Gastrocnemius medialis (tissue), 4 donors: Measurements from ENCODE around the gene DENR.

Experiments
- POLR2A ChIP-seq, 2 donors: fragments of 450-650 bp; IDR thresholded peaks; one replicate each; pipeline ENCODE4 v1.6.1; 2017; ENCODE audit warnings: antibody characterized with exemption in 2 of 2, mild to moderate bottlenecking in 2 of 2, moderate library complexity in 2 of 2
- TF ChIP-seq, protein P1 (sequence below), 5 experiments: fragments of 450-650 bp in 3 of 5; fragments of 200-600 bp in 2 of 5; sonication (generic) in 2 of 5; IDR thresholded peaks in 4 of 5; conservative IDR thresholded peaks in 1 of 5; 1 replicate in 4 of 5; 2 replicates in 1 of 5; pipeline ENCODE4 v1.5.1; 2016 to 2019; ENCODE audit warnings: antibody characterized with exemption in 5 of 5, mild to moderate bottlenecking in 3 of 5, moderate library complexity in 3 of 5

GRCh38 chr12:122807651-122808050, 55.0 kb downstream of the DENR start:
- TF ChIP-seq, protein P1, sequence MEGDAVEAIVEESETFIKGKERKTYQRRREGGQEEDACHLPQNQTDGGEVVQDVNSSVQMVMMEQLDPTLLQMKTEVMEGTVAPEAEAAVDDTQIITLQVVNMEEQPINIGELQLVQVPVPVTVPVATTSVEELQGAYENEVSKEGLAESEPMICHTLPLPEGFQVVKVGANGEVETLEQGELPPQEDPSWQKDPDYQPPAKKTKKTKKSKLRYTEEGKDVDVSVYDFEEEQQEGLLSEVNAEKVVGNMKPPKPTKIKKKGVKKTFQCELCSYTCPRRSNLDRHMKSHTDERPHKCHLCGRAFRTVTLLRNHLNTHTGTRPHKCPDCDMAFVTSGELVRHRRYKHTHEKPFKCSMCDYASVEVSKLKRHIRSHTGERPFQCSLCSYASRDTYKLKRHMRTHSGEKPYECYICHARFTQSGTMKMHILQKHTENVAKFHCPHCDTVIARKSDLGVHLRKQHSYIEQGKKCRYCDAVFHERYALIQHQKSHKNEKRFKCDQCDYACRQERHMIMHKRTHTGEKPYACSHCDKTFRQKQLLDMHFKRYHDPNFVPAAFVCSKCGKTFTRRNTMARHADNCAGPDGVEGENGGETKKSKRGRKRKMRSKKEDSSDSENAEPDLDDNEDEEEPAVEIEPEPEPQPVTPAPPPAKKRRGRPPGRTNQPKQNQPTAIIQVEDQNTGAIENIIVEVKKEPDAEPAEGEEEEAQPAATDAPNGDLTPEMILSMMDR (IDR thresholded peaks at IDR 0.05 in 4 of 5, conservative IDR thresholded peaks at IDR 0.05 in 1 of 5): no peak
- TF ChIP-seq POLR2A (IDR thresholded peaks at IDR 0.05): no peak
